ENCODE measurements around the gene CD63. TPM values are rescaled to one million over a fixed set of nuclear protein-coding genes. Genes with fewer than 3 reads are reported as not detected.

CD63 gene
- total RNA-seq, 2 experiments from 2014 or later, result 204 to 210 TPM

- Mint-ChIP-seq H3K4me3 (no peak overlapping the region), H3K36me3 (no peaks in the 10 kb centered on the region), H3K4me1 (ENCODE audit: low read depth) (peaks cover 11% of the 10 kb centered on the region), H3K27ac (no peak overlapping the region), H3K27me3 (peaks cover 20% of the 10 kb centered on the region), H3K9me3 (no peaks in the 10 kb centered on the region)
- CTCF ChIA-PET, result no interaction called here
- no peak for DNase-seq
- POLR2A ChIA-PET, result no interaction called here
- intact Hi-C loops (cut with micrococcal nuclease), result no loop called here
Measured at GRCh38 chr12:55679691-55680090, 49.1 kb downstream of the CD63 start.

GRCh38 chr12:55676707-55677106 lies 52.1 kb downstream of the CD63 start:
- DNase-seq, result no peak
- H3K9me3 Mint-ChIP-seq, result no peaks in the 10 kb centered on the region
- H3K36me3 Mint-ChIP-seq, result no peaks in the 10 kb centered on the region
- peaks cover 13% of the 10 kb centered on the region for H3K27me3 Mint-ChIP-seq
- H3K4me3 Mint-ChIP-seq, result no peak overlapping the region
- intact Hi-C loops (cut with micrococcal nuclease), result no loop called here
- CTCF ChIA-PET, result interaction anchor here (1.2 kb wide), 1 partner anchor 20 kb away, joined by 8 read pairs; no protein-coding TSS in a partner anchor
- POLR2A ChIA-PET, result no interaction called here
- peaks cover 11% of the 10 kb centered on the region for H3K4me1 Mint-ChIP-seq (ENCODE audit: low read depth)
- H3K27ac Mint-ChIP-seq, result no peak overlapping the region

- peaks cover 4% of the 10 kb centered on the region for H3K27me3 Mint-ChIP-seq
- DNase-seq, result no peak
- intact Hi-C loops (cut with micrococcal nuclease), result no loop called here
- peaks cover under 1% of the 10 kb centered on the region for H3K4me1 Mint-ChIP-seq (ENCODE audit: low read depth)
- H3K36me3 Mint-ChIP-seq, result no peaks in the 10 kb centered on the region
- no peak overlapping the region for H3K4me3 Mint-ChIP-seq
- no peaks in the 10 kb centered on the region for H3K9me3 Mint-ChIP-seq
- ChIA-PET CTCF (interaction anchor here (0.8 kb wide), 1 partner anchor 19 kb away, joined by 3 read pairs; no protein-coding TSS in a partner anchor), POLR2A (no interaction called here)
- no peak overlapping the region for H3K27ac Mint-ChIP-seq
Measured at GRCh38 chr12:55675666-55676065, 53.1 kb downstream of the CD63 start.

Other genes with a start within 250 kb of the CD63 start
- not detected for gene OR6C68, start 236.6 kb downstream of the CD63 start, total RNA-seq
- gene OR6C4, start 179.4 kb downstream of the CD63 start, total RNA-seq, result not detected
- gene OR2AP1, start 156.5 kb downstream of the CD63 start, total RNA-seq, result not detected
- not detected for gene OR10P1, start 92.1 kb downstream of the CD63 start, total RNA-seq
- 1 to 10 TPM; 4.1 to 4.5 TPM for gene ITGA7, start 21.1 kb downstream of the CD63 start, total RNA-seq
- gene BLOC1S1, start 13.0 kb downstream of the CD63 start, total RNA-seq, result 100 to 1,000 TPM; 153 to 162 TPM
- gene RDH5, start 8.6 kb downstream of the CD63 start, total RNA-seq, result 1 to 10 TPM; 5.1 to 7.0 TPM
- gene GDF11, start 14.1 kb upstream of the CD63 start, total RNA-seq, result 1 to 10 TPM; 7.7 to 8.7 TPM
- 100 to 1,000 TPM; 104 to 110 TPM for gene SARNP, start 88.7 kb upstream of the CD63 start, total RNA-seq
- gene ORMDL2, start 89.0 kb upstream of the CD63 start, total RNA-seq, result 10 to 100 TPM; 37.9 to 41.2 TPM
- gene DNAJC14, start 100.6 kb upstream of the CD63 start, total RNA-seq, result 10 to 100 TPM; 34.9 to 35.1 TPM
- under 1 TPM in 1 of 2 experiments, not detected in 1; 0.31 TPM for gene MMP19, start 113.9 kb upstream of the CD63 start, total RNA-seq
- 10 to 100 TPM; 31.6 to 33.0 TPM for gene PYM1, start 198.9 kb upstream of the CD63 start, total RNA-seq
- 100 to 1,000 TPM; 348 to 383 TPM for gene DGKA, start 202.2 kb upstream of the CD63 start, total RNA-seq
- gene PMEL, start 237.0 kb upstream of the CD63 start, total RNA-seq, result 1 to 10 TPM in 1 of 2 experiments, under 1 TPM in 1; 0.94 to 1.5 TPM
- 100 to 1,000 TPM; 121 to 127 TPM for gene CDK2, start 237.8 kb upstream of the CD63 start, total RNA-seq
- 10 to 100 TPM; 44.8 to 46.4 TPM for gene RAB5B, start 245.1 kb upstream of the CD63 start, total RNA-seq

Measured in activated CD4-positive, alpha-beta memory T cell treated with anti-CD3 and anti-CD28 coated beads for 36 hours (primary cell).